ENCODE data around the gene HELZ.
A peak's percentile ranks its signal among the peaks of the same experiment; 100 is the strongest.

Gene HELZ

GRCh38 chr17:67049025-67049739 is 195.8 kb downstream of the HELZ start:
- POLR2A ChIA-PET = no interaction called here

GRCh38 chr17:67047382-67047781 is 197.6 kb downstream of the HELZ start:
- H3K36me3 ChIP-seq (ENCODE audit: control insufficient read depth in 2 of 2, insufficient read depth in 1 of 2, low read length in 2 of 2) = no peaks in the 10 kb centered on the region
- H3K9me3 ChIP-seq (ENCODE audit: control insufficient read depth, insufficient read depth, low read depth, low read length) = no peaks in the 10 kb centered on the region
- ChIA-PET CTCF (interaction anchor here (0.5 kb wide), 1 partner anchor 350 kb away, joined by 3 read pairs; no protein-coding TSS in a partner anchor), POLR2A (no interaction called here)
- no peak overlapping the region for H3K4me3 ChIP-seq (ENCODE audit: low read depth, low read length)
- no peaks in the 10 kb centered on the region for H3K4me1 ChIP-seq (ENCODE audit: control insufficient read depth, insufficient read depth, low read length)
- no peak overlapping the region for H3K27ac ChIP-seq (ENCODE audit: extremely low read depth, low read depth, low read length)
- no peak for TF ChIP-seq ZNF394 (tag by site-specific recombination; IDR thresholded peaks at IDR 0.05; ENCODE audit: borderline replicate concordance)
- no peak for TF ChIP-seq ZBTB11 (tag by site-specific recombination; conservative IDR thresholded peaks at IDR 0.05; ENCODE audit: low read depth)
- TF ChIP-seq ZNF585B (tag by site-specific recombination; IDR thresholded peaks at IDR 0.05) = no peak
- TF ChIP-seq MYNN (tag by site-specific recombination; IDR thresholded peaks at IDR 0.05; ENCODE audit: borderline replicate concordance) = no peak
- TF ChIP-seq ZNF266 (tag by site-specific recombination; IDR thresholded peaks at IDR 0.05; ENCODE audit: low read depth) = no peak
- no peak for TF ChIP-seq ZNF610 (tag by site-specific recombination; IDR thresholded peaks at IDR 0.05; ENCODE audit: borderline replicate concordance)
- no peak for TF ChIP-seq ZBTB44 (tag by site-specific recombination; IDR thresholded peaks at IDR 0.05)
- no peak for TF ChIP-seq ZBTB10 (tag by site-specific recombination; IDR thresholded peaks at IDR 0.05)
- no peak for TF ChIP-seq ELK4 (IDR thresholded peaks at IDR 0.05; ENCODE audit: borderline replicate concordance, low read depth, low read length)

More at GRCh38 chr17:67049025-67049739, 195.8 kb downstream of the HELZ start:
- Histone ChIP-seq H3K27ac (ENCODE audit: extremely low read depth, low read depth, low read length) (no peak overlapping the region), H3K36me3 (ENCODE audit: control insufficient read depth in 2 of 2, insufficient read depth in 1 of 2, low read length in 2 of 2) (no peaks in the 10 kb centered on the region), H3K9me3 (ENCODE audit: control insufficient read depth, insufficient read depth, low read depth, low read length) (no peaks in the 10 kb centered on the region), H3K4me3 (ENCODE audit: low read depth, low read length) (no peak overlapping the region), H3K4me1 (ENCODE audit: control insufficient read depth, insufficient read depth, low read length) (no peaks in the 10 kb centered on the region)
- CTCF ChIA-PET = no interaction called here
- TF ChIP-seq ZNF341 (tag by site-specific recombination; IDR thresholded peaks at IDR 0.05; ENCODE audit: low read depth) (no peak), RBAK (tag by site-specific recombination; IDR thresholded peaks at IDR 0.05) (no peak), FEZF1 (tag by site-specific recombination; IDR thresholded peaks at IDR 0.05) (no peak), SETDB1 (IDR thresholded peaks at IDR 0.05; ENCODE audit: insufficient read length, low read length) (peak; percentile 92), TRIM28 (IDR thresholded peaks at IDR 0.05; ENCODE audit: borderline replicate concordance, low read length) (peak; percentile 41; the same call in 1 of the 2 replicates), ZNF398 (tag by site-specific recombination; IDR thresholded peaks at IDR 0.05) (no peak), ZNF664 (tag by site-specific recombination; IDR thresholded peaks at IDR 0.05) (peak; percentile 53; the same call in 1 of the 2 replicates), ZNF184 (tag by site-specific recombination; IDR thresholded peaks at IDR 0.05) (no peak), ZNF624 (tag by site-specific recombination; IDR thresholded peaks at IDR 0.05) (no peak), ZNF248 (tag by site-specific recombination; IDR thresholded peaks at IDR 0.05) (no peak), ZBTB44 (tag by site-specific recombination; IDR thresholded peaks at IDR 0.05) (no peak), SP2 (tag by site-specific recombination; IDR thresholded peaks at IDR 0.05) (no peak), SCRT2 (tag by site-specific recombination; IDR thresholded peaks at IDR 0.05) (peak; percentile 100), SP3 (tag by site-specific recombination; IDR thresholded peaks at IDR 0.05) (no peak), ZNF701 (tag by site-specific recombination; IDR thresholded peaks at IDR 0.05) (no peak), TCF7L2 (IDR thresholded peaks at IDR 0.05; ENCODE audit: borderline replicate concordance, low read depth, low read length) (no peak), ZNF792 (tag by site-specific recombination; IDR thresholded peaks at IDR 0.05) (no peak), SCRT1 (tag by site-specific recombination; IDR thresholded peaks at IDR 0.05; ENCODE audit: borderline replicate concordance) (peak; percentile 100)
